ENCODE data around the gene IKBKE. TPM values are rescaled to one million over a fixed set of nuclear protein-coding genes. Genes with fewer than 3 reads are reported as not detected.

IKBKE gene
- total RNA-seq, 1 experiment from 2014 or later: 6.4 TPM

DNA sequence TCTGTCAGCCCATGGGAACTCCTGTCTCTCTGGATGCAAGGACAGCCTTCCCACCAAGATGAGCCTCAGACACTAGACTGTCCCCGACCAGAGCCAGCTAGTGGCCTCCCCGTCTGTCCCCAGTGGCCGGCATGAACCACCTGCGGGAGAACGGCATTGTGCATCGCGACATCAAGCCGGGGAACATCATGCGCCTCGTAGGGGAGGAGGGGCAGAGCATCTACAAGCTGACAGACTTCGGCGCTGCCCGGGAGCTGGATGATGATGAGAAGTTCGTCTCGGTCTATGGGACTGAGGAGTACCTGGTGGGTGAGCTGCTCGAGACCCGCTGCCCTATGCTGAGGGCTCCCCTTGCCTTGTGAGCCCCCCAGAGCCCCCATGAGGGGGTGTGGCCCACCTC, 5.8 kb downstream of the IKBKE start:
- intact Hi-C loops (cut with micrococcal nuclease; ENCODE audit: unreplicated experiment) (loop anchor here (5.0 kb wide), 1 partner anchor 436 kb away; no protein-coding TSS in a partner anchor), in situ Hi-C loops (cut with HindIII; ENCODE audit: low pct_unique_long_range_greater_than_20kb, low sequenced_read_pairs) (no loop called here)
- POLR2A ChIA-PET: no interaction called here
- no TSS peak for BruUV-seq (replicated peaks)
- DNase-seq (ENCODE audit: low read depth, low spot score) (no peak), ATAC-seq (no peak)
- CTCF ChIA-PET: no interaction called here
- H3K36me3 ChIP-seq (ENCODE audit: control insufficient read depth, insufficient read depth, low read length): no peaks in the 10 kb centered on the region
- no peak overlapping the region for H3K4me3 ChIP-seq (ENCODE audit: low read depth in 2 of 2, low read length in 2 of 2)
- no peaks in the 10 kb centered on the region for H3K27me3 ChIP-seq (ENCODE audit: control insufficient read depth, insufficient read depth, low read length)
- TF ChIP-seq, protein P1, sequence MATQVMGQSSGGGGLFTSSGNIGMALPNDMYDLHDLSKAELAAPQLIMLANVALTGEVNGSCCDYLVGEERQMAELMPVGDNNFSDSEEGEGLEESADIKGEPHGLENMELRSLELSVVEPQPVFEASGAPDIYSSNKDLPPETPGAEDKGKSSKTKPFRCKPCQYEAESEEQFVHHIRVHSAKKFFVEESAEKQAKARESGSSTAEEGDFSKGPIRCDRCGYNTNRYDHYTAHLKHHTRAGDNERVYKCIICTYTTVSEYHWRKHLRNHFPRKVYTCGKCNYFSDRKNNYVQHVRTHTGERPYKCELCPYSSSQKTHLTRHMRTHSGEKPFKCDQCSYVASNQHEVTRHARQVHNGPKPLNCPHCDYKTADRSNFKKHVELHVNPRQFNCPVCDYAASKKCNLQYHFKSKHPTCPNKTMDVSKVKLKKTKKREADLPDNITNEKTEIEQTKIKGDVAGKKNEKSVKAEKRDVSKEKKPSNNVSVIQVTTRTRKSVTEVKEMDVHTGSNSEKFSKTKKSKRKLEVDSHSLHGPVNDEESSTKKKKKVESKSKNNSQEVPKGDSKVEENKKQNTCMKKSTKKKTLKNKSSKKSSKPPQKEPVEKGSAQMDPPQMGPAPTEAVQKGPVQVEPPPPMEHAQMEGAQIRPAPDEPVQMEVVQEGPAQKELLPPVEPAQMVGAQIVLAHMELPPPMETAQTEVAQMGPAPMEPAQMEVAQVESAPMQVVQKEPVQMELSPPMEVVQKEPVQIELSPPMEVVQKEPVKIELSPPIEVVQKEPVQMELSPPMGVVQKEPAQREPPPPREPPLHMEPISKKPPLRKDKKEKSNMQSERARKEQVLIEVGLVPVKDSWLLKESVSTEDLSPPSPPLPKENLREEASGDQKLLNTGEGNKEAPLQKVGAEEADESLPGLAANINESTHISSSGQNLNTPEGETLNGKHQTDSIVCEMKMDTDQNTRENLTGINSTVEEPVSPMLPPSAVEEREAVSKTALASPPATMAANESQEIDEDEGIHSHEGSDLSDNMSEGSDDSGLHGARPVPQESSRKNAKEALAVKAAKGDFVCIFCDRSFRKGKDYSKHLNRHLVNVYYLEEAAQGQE (IDR thresholded peaks at IDR 0.05; ENCODE audit: insufficient read depth in 1 of 2, low read depth in 2 of 2, low read length in 1 of 2): no peak
- TF ChIP-seq POLR2AphosphoS5 (IDR thresholded peaks at IDR 0.05; ENCODE audit: low read depth, low read length): no peak
- TF ChIP-seq SIN3A (IDR thresholded peaks at IDR 0.05; ENCODE audit: borderline replicate concordance, insufficient read depth, low read depth, low read length): no peak
- TF ChIP-seq TCF7L2 (IDR thresholded peaks at IDR 0.05; ENCODE audit: low read depth, low read length): no peak
- no peak overlapping the region for H3K27ac ChIP-seq (ENCODE audit: low read length)
- H3K4me1 ChIP-seq (ENCODE audit: control insufficient read depth, insufficient read depth, low read length): no peaks in the 10 kb centered on the region
- no peaks in the 10 kb centered on the region for H3K9me3 ChIP-seq (ENCODE audit: control insufficient read depth, insufficient read depth, low read depth, low read length)

DNA sequence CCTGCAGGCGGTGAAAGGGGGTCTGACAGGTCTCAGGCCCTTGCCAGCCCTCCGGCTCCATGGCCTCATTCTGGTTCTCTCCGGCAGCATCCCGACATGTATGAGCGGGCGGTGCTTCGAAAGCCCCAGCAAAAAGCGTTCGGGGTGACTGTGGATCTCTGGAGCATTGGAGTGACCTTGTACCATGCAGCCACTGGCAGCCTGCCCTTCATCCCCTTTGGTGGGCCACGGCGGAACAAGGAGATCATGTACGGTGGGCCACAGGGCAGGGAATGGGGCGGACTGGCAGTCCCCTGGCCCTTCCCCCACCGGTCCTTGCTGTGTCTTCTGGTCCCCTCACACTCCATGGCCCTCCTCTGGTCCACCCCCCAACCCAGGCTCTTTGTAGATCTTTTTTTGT, 6.3 kb downstream of the IKBKE start:
- POLR2A ChIA-PET: no interaction called here
- H3K4me1 ChIP-seq (ENCODE audit: control insufficient read depth, insufficient read depth, low read length): no peaks in the 10 kb centered on the region
- BruUV-seq (replicated peaks): no TSS peak
- no peaks in the 10 kb centered on the region for H3K27me3 ChIP-seq (ENCODE audit: control insufficient read depth, insufficient read depth, low read length)
- in situ Hi-C loops (cut with HindIII; ENCODE audit: low pct_unique_long_range_greater_than_20kb, low sequenced_read_pairs): no loop called here
- ATAC-seq: no peak
- no peak overlapping the region for H3K4me3 ChIP-seq (ENCODE audit: low read depth in 2 of 2, low read length in 2 of 2)
- CTCF ChIA-PET: no interaction called here
- no peaks in the 10 kb centered on the region for H3K36me3 ChIP-seq (ENCODE audit: control insufficient read depth, insufficient read depth, low read length)
- no peak for DNase-seq (ENCODE audit: low read depth, low spot score)
- TF ChIP-seq TCF7L2 (IDR thresholded peaks at IDR 0.05; ENCODE audit: low read depth, low read length): no peak
- no peak for TF ChIP-seq SIN3A (IDR thresholded peaks at IDR 0.05; ENCODE audit: borderline replicate concordance, insufficient read depth, low read depth, low read length)
- TF ChIP-seq POLR2AphosphoS5 (IDR thresholded peaks at IDR 0.05; ENCODE audit: low read depth, low read length): no peak
- TF ChIP-seq, protein P1 (IDR thresholded peaks at IDR 0.05; ENCODE audit: insufficient read depth in 1 of 2, low read depth in 2 of 2, low read length in 1 of 2): no peak
- TF ChIP-seq, protein P2, sequence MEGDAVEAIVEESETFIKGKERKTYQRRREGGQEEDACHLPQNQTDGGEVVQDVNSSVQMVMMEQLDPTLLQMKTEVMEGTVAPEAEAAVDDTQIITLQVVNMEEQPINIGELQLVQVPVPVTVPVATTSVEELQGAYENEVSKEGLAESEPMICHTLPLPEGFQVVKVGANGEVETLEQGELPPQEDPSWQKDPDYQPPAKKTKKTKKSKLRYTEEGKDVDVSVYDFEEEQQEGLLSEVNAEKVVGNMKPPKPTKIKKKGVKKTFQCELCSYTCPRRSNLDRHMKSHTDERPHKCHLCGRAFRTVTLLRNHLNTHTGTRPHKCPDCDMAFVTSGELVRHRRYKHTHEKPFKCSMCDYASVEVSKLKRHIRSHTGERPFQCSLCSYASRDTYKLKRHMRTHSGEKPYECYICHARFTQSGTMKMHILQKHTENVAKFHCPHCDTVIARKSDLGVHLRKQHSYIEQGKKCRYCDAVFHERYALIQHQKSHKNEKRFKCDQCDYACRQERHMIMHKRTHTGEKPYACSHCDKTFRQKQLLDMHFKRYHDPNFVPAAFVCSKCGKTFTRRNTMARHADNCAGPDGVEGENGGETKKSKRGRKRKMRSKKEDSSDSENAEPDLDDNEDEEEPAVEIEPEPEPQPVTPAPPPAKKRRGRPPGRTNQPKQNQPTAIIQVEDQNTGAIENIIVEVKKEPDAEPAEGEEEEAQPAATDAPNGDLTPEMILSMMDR (IDR thresholded peaks at IDR 0.05): no peak
- H3K9me3 ChIP-seq (ENCODE audit: control insufficient read depth, insufficient read depth, low read depth, low read length): no peaks in the 10 kb centered on the region
- intact Hi-C loops (cut with micrococcal nuclease; ENCODE audit: unreplicated experiment): loop anchor here (5.0 kb wide), 1 partner anchor 436 kb away; no protein-coding TSS in a partner anchor
- no peak overlapping the region for H3K27ac ChIP-seq (ENCODE audit: low read length)
